Vagina (tissue), 2 donors: ENCODE results near the gene EFHD1.

ENCODE experiments used
- POLR2A ChIP-seq, 2 donors: fragments of 450-650 bp; IDR thresholded peaks; one replicate each; pipeline ENCODE4 v1.6.1; 2017; ENCODE audit warnings: antibody characterized with exemption in 2 of 2, mild to moderate bottlenecking in 2 of 2, moderate library complexity in 2 of 2
- TF ChIP-seq, protein P1 (sequence below), 3 experiments: fragments of 450-650 bp in 2 of 3; fragments of 200-600 bp in 1 of 3; sonication (generic) in 1 of 3; IDR thresholded peaks; one replicate each; pipeline ENCODE4 v1.5.1; 2017 to 2019; ENCODE audit warnings: antibody characterized with exemption in 3 of 3, mild to moderate bottlenecking in 2 of 3, moderate library complexity in 2 of 3

DNA sequence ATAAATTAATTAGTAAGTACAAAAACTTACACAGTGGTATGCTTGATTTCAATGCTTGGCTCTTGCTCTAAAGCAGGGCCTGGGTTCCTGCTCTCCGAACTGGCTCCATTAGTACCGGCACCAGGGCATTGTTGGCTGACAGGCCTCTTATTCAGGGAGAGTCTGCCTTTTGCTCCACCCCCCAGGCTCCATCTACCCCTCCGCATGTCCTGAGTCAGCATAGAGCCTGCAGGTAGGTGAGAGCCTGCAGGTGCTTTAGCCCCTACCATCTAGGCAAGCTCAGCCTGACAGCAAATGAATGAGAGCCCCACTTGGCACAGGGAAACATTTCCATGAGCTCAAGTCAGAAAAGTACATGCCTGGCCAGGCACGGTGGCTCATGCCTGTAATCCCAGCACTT is 35.1 kb upstream of the EFHD1 start:
- TF ChIP-seq, protein P1, sequence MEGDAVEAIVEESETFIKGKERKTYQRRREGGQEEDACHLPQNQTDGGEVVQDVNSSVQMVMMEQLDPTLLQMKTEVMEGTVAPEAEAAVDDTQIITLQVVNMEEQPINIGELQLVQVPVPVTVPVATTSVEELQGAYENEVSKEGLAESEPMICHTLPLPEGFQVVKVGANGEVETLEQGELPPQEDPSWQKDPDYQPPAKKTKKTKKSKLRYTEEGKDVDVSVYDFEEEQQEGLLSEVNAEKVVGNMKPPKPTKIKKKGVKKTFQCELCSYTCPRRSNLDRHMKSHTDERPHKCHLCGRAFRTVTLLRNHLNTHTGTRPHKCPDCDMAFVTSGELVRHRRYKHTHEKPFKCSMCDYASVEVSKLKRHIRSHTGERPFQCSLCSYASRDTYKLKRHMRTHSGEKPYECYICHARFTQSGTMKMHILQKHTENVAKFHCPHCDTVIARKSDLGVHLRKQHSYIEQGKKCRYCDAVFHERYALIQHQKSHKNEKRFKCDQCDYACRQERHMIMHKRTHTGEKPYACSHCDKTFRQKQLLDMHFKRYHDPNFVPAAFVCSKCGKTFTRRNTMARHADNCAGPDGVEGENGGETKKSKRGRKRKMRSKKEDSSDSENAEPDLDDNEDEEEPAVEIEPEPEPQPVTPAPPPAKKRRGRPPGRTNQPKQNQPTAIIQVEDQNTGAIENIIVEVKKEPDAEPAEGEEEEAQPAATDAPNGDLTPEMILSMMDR (IDR thresholded peaks at IDR 0.05): no peak
- no peak for TF ChIP-seq POLR2A (IDR thresholded peaks at IDR 0.05)
